Activated CD4-positive, CD25-positive, alpha-beta regulatory T cell treated with anti-CD3 and anti-CD28 coated beads, Interleukin-2, amount 50 U/mL, for 16 hours (primary cell): ENCODE data around the gene KRT5.

Source experiments
- DNase-seq: peaks from one replicate; pipeline ENCODE4 v3.0.0-alpha.2; 2020; ENCODE audit warnings: low read depth, low spot score

KRT5 gene

DNA sequence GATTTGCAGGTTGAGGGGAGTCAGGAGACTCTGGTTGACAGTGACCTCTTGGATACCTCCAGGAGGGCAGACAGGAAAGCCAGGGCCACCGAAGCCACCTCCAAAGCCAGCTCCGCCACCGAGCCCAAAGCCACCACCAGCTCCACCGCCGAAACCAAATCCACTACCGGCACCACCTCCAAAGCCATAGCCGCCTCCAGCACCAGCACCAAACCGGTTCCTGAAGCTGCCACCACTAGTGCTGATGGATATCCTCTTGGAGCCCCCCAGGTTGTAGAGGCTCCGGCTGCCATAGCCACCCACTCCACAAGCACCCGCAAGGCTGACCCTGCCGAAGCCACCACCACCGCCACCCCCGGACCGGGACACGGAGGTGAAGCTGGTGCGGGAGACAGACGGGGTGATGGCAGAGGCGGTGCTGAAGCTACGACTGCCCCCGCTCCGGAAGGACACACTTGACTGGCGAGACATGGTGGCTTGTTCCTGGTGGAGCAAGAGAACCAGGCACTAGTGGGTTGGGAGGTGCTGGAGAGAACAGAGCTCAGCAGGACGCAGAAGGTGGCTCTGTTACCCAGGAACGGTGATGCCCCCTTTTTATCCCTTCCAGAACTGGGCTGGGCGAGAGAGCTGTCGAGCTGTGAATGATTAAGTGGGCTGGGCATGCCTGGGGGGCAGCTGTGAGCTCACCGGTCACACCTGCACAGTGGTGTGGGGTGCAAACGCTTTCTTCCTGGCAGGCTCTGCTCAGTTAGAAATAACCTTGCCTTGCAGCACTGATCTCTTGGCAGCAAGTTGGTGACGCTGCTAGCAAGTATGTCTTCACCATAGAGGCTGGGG lies at the start of gene KRT5:
KRT5 (minus strand) TSS at position 569 of the 837 bp plus-strand sequence; CDS start at position 471, 98 bp downstream.
- no peak for DNase-seq

GRCh38 chr12:52568111-52568510 lies 47.9 kb upstream of the KRT5 start:
- DNase-seq = no peak

GRCh38 chr12:52566847-52567291 lies 46.7 kb upstream of the KRT5 start:
- DNase-seq = no peak

GRCh38 chr12:52564582-52564981 lies 44.4 kb upstream of the KRT5 start:
- DNase-seq = no peak

DNA sequence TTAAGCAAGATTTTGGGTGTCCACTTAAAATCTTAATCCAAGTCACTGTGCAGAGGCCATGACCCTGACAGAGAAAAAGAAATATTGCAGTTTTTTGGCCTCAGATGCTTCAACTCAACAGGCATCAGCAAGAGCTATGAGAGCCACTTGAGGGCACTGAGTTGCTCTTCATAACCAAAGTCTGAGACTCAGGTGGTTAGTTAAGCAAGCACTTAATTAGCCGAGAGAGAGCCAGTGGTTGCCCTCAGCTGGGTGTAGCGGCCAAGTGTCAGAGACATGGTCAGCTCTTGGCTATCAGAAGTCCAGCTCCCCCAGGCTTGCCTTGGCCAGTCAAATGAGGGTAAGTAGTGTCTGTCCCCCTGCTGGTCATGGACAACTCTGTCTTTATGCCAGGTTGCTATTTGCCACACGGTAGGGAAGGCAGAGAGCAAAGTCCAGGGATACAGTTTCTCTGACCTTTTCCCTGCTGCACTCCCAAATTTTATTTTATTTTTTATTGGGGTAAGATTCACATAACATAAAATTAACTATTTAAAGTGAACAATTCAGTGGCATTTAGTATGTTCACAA lies 41.8 kb upstream of the KRT5 start:
- DNase-seq = no peak

DNA sequence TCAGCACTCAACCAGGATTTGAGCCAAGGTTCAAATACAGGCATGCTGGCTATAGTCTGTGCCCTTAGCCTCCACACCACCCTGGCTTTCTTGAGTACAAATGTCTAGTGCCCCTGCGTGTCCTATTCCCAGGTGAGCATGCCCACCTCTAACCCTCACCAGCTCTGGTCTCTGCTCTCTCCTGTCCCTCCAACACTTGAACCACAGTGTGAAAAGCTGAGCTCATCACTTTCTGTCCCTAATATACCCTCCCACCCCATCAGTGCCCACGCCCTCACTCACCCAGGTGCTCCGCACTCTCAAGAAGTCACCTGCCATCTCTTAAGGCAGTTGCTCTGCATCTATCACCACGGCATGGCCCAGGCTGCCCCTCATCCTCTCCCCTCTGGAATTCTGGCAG lies 39.8 kb upstream of the KRT5 start:
- no peak for DNase-seq

GRCh38 chr12:52558781-52559445 lies 38.7 kb upstream of the KRT5 start:
- no peak for DNase-seq

- DNase-seq = no peak
Measured at GRCh38 chr12:52557476-52557875, 37.3 kb upstream of the KRT5 start.

DNA sequence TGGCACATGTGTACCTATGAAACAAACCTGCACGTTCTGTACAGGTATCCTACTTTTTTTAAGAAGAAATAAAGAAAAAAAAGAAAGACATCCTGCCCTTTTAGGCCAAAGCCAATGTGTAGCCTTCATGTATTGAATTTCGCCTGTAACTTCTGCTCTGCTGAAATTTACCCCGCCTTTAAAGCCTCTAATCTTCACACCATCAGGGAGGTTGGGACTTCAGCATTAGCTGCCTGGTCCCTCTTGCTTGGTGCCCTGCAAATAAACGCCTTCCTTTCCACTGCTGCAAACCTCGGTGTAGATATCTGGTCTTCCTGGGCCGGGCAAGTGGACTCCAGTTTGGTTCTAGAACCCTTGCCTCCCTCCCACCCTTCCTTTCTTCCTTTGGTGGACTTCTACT lies 35.4 kb upstream of the KRT5 start:
- no peak for DNase-seq

- no peak for DNase-seq
Measured at GRCh38 chr12:52552681-52553195, 32.5 kb upstream of the KRT5 start, which contains the start of gene KRT71. Gene KRT71, minus strand, starts transcription at chr12:52553145. Its CDS starts 68 bp downstream, at chr12:52553077.

- no peak for DNase-seq
Measured at GRCh38 chr12:52552055-52552454, 31.9 kb upstream of the KRT5 start.

DNA sequence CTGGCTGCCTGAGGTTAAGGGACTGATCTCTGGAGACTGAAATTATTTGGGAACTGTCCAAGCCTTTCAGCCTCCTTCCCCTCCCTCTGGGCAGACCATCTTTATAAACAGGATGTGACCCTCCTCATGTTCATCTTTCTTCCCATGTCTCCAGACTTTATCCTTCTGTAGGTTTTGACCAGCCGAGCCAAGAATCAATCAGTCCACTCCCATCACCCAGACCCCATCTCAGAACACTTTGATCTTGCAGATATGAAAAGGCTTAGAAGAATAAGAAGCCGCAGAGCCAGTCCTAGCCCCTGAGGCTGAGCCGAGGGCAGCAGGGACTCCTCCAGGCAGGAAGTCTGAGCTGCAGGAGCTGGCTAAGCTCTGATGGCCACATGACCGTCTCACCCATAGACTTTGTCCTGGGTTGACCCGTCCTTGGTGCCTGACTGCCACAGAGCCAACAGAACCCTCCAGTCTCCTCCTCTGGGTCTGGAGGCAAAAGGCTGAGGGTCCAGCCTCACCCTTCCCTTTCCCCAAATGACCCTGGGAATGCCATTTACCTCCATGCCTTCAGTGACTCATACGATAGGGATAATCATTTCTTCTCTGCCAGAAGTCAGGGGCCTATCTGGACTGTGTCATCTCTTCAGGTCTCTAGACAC lies 31.1 kb upstream of the KRT5 start:
- DNase-seq = no peak

DNA sequence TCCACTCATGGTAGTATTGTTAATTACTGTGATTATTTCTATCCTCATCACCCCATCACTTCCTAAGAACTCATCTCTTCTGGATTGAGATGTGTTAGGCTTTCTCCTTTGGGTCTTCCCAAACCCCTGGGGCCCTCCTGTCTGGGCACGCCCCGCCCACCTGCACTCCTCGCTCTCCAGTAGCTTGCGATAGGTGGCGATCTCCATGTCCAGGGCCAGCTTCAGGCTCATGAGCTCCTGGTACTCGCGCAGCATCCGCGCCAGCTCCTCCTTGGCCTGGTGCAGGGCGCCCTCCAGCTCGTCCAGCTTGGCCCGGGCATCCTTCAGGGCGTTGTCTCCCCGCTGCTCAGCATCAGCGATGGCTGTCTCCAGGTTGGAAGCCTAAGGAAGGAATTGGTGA lies 25.9 kb upstream of the KRT5 start:
- DNase-seq = no peak

DNA sequence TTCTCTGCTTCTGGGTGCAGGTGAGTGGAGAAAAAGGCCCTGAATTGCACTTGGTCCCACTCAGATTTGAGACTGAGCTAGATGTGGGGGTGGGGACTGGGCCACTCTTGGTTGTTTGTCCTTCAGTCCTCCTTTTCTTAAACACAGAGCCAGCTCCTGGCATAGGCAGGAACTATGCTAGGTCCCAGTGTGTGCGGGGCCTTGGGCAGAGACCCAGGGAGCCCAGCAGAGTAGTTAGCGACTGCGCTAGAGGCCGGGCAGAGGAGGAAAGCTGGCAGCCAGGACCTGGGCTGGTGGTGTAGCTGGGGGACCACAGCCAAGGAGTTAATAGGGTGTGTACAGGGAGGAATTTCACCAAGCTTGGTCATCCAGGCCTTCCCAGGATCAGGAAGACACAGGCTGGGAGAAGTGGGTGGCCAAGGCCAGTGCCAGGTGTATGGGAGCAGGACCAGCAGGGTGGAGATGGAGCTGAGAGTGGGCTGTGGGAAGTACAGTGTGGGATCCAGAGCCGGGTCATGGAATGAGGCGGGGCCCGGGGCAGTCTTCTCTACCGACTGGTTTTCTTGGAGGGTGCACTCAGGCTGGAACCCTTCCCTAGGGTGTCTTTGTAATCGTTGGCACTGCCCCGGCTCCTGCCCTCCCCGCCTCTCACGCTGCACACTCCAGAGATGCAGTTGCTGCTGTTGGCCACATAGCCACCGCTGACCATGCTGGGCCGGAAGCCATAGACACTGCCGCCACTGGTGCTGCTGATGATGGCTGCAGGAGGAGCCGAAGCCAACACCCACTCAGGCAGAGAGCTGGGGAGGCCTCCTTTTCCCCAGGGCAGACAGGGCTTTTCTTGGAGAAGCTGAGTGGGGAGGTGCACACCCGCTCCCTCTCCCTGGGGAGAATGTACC lies 24.0 kb upstream of the KRT5 start:
- no peak for DNase-seq

- no peak for DNase-seq
Measured at GRCh38 chr12:52542785-52543318, 22.7 kb upstream of the KRT5 start.

GRCh38 chr12:52542157-52542556 lies 22.0 kb upstream of the KRT5 start:
- DNase-seq = no peak

DNA sequence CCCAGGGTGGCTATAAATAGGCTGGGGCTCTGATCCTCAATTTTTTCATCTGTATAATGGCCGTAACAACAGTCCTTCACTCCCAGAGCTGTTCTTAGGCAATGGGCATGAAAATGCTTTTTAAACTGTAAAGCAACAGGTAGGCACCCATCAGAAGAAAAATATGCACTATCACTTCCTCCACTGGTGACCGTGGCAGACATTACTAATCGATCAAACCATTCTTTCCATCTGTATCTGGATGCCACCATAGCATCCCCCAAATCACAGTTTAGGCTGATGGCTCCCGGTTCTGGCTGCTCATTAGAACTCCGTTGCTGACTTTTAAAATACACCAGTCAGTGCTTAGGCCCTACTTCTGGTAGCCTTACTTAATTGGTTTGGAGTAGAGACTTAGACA lies 21.5 kb upstream of the KRT5 start:
- no peak for DNase-seq

DNA sequence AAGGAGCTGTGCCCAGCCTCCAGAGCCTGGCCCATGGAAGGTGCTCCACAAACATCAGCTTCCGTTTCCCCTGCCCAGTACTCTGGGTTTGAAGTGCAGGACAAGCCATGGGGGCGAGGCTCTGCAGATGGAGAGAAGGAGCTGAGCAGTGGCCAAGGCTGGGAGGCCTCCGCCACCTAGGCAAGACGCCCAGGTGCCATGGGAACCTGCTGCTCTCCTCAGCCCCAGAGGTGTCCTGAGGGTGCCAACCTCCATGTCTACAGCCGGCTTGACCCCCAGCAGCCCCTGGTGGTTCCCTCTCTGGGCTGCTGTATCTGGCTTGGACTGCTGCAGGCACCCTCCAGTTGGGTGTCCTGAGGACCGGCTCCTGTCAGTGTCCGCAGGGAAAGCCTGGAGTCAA lies 20.3 kb upstream of the KRT5 start:
- no peak for DNase-seq

DNA sequence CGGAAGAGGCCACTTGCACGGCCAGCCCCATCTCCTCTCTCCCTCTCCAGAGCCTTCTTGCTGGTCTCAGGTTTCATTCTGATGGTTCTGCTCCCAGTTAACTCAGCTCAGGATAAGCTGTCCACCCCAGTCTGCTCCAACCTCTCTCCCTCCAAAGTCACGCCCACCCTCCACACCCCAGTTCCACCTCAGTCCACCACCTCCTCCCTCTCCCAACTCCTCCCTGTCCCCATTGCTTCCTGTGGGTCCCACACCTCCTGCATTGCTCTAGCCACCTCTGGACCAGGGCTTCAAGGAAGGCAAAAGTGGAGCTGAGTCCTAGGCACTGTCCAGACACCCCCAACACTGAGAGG lies 19.6 kb upstream of the KRT5 start:
- no peak for DNase-seq

- DNase-seq = no peak
Measured at GRCh38 chr12:52539083-52539820, 19.1 kb upstream of the KRT5 start.
